ENCODE results near the gene MEI4. TPM values are rescaled to one million over a fixed set of nuclear protein-coding genes. Genes with fewer than 3 reads are reported as not detected.
A peak's percentile ranks its signal among the peaks of the same experiment; 100 is the strongest.

The MEI4 gene
- total RNA-seq, 1 donor from 2014 or later: 1.9 TPM

GRCh38 chr6:77926198-77926751 lies 273.4 kb downstream of the MEI4 start:
- H3K9me3 Mint-ChIP-seq (ENCODE audit: low read depth): no peaks in the 10 kb centered on the region
- no peak overlapping the region for H3K27ac Mint-ChIP-seq
- no peaks in the 10 kb centered on the region for H3K36me3 Mint-ChIP-seq (ENCODE audit: insufficient read depth)
- H3K4me3 Mint-ChIP-seq (ENCODE audit: low read depth): no peak overlapping the region
- peak; percentile 60 for TF ChIP-seq CTCF (IDR thresholded peaks at IDR 0.05; ENCODE audit: unreplicated experiment)
- no peak for DNase-seq (ENCODE audit: low spot score, unreplicated experiment)
- no peaks in the 10 kb centered on the region for H3K27me3 Mint-ChIP-seq
- peaks cover 5% of the 10 kb centered on the region for H3K4me1 Mint-ChIP-seq (ENCODE audit: low read depth)

DNA sequence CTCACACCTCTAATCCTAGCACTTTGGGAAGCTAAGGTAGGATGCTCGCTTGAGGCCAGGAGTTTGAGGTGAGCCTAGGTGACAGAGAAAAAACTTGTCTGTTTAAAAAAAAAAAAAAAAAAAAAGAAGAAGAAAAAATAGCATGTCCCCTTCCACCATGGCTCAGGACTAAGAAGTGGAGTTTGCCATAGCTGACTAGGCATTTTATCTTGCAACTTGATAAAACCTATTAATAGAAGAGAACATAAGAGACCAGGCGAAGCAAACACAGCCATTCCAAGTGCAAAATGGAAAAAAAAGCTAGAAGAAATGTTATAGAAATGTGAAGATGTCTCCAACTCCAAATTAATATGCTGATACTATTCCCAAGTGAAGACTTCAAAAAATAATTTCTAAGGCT lies 277.5 kb downstream of the MEI4 start:
- Mint-ChIP-seq H3K4me1 (ENCODE audit: low read depth) (peaks cover 5% of the 10 kb centered on the region), H3K27ac (no peak overlapping the region), H3K9me3 (ENCODE audit: low read depth) (no peaks in the 10 kb centered on the region), H3K36me3 (ENCODE audit: insufficient read depth) (no peaks in the 10 kb centered on the region), H3K27me3 (no peaks in the 10 kb centered on the region), H3K4me3 (ENCODE audit: low read depth) (no peak overlapping the region)
- DNase-seq (ENCODE audit: low spot score, unreplicated experiment): no peak
- TF ChIP-seq CTCF (IDR thresholded peaks at IDR 0.05; ENCODE audit: unreplicated experiment): no peak

DNA sequence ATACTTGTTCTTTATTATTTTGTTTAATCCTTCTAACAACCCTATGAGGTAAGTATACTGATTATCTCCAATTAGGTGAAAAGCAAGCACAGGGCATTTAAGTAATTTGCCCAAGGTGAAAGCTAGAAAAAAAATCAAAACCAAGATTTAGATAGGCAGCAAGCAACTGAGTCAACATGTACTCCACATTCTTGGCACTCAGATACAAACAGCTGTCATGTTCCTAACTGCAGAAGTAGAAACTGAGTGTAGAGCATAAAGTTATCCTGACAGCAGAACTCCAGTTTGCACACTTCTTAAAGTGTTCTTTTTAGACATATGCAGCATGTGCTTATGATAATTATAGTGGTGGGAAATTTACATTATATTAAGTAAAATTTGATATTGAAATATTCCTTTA lies 278.1 kb downstream of the MEI4 start:
- no peak overlapping the region for H3K27ac Mint-ChIP-seq
- H3K4me3 Mint-ChIP-seq (ENCODE audit: low read depth): no peak overlapping the region
- DNase-seq (ENCODE audit: low spot score, unreplicated experiment): no peak
- H3K9me3 Mint-ChIP-seq (ENCODE audit: low read depth): no peaks in the 10 kb centered on the region
- peaks cover 4% of the 10 kb centered on the region for H3K4me1 Mint-ChIP-seq (ENCODE audit: low read depth)
- H3K27me3 Mint-ChIP-seq: no peaks in the 10 kb centered on the region
- H3K36me3 Mint-ChIP-seq (ENCODE audit: insufficient read depth): no peaks in the 10 kb centered on the region
- TF ChIP-seq CTCF (IDR thresholded peaks at IDR 0.05; ENCODE audit: unreplicated experiment): no peak

DNA sequence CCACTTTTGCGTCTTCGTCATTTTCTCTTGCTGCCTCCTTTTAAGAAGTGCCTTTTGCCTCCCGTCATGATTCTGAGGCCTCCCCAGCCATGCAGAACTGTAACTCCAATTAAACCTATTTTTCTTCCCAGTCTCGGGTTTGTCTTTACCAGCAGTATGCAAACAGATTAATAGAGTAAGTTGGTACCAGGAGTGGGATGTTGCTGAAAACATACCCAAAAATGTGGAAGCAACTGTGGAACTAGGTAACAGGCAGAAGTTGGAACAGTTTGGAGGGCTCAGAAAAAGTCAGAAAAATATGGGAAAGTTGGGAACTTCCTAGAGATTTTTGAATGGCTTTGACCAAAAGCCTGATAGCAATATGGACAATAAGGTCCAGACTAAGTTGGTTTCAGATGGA lies 309.2 kb downstream of the MEI4 start:
- Mint-ChIP-seq H3K4me1 (ENCODE audit: low read depth) (no peaks in the 10 kb centered on the region), H3K27ac (no peak overlapping the region), H3K4me3 (ENCODE audit: low read depth) (no peak overlapping the region), H3K36me3 (ENCODE audit: insufficient read depth) (no peaks in the 10 kb centered on the region), H3K9me3 (ENCODE audit: low read depth) (peaks cover 31% of the 10 kb centered on the region), H3K27me3 (no peaks in the 10 kb centered on the region)
- TF ChIP-seq CTCF (IDR thresholded peaks at IDR 0.05; ENCODE audit: unreplicated experiment): no peak
- no peak for DNase-seq (ENCODE audit: low spot score, unreplicated experiment)

GRCh38 chr6:77965449-77965848 lies 312.6 kb downstream of the MEI4 start:
- H3K27me3 Mint-ChIP-seq: no peaks in the 10 kb centered on the region
- no peak overlapping the region for H3K4me3 Mint-ChIP-seq (ENCODE audit: low read depth)
- H3K27ac Mint-ChIP-seq: no peak overlapping the region
- no peak for TF ChIP-seq CTCF (IDR thresholded peaks at IDR 0.05; ENCODE audit: unreplicated experiment)
- H3K9me3 Mint-ChIP-seq (ENCODE audit: low read depth): peaks cover 36% of the 10 kb centered on the region
- no peaks in the 10 kb centered on the region for H3K36me3 Mint-ChIP-seq (ENCODE audit: insufficient read depth)
- no peaks in the 10 kb centered on the region for H3K4me1 Mint-ChIP-seq (ENCODE audit: low read depth)
- no peak for DNase-seq (ENCODE audit: low spot score, unreplicated experiment)
